ENCODE measurements around the gene NRXN3. TPM values are rescaled to one million over a fixed set of nuclear protein-coding genes. Genes with fewer than 3 reads are reported as not detected.

Gene NRXN3
- total RNA-seq, 1 experiment from 2014 or later = not detected

GRCh38 chr14:79118291-79118690 lies 948.1 kb downstream of the NRXN3 start:
- no peaks in the 10 kb centered on the region for H3K36me3 Mint-ChIP-seq (ENCODE audit: insufficient read depth, unreplicated experiment)
- no peak for DNase-seq
- CTCF ChIA-PET = no interaction called here
- no peak overlapping the region for H3K4me3 Mint-ChIP-seq (ENCODE audit: low read depth, unreplicated experiment)
- peaks cover 8% of the 10 kb centered on the region for H3K9me3 Mint-ChIP-seq (ENCODE audit: low read depth, unreplicated experiment)
- no peaks in the 10 kb centered on the region for H3K4me1 Mint-ChIP-seq (ENCODE audit: low read depth, unreplicated experiment)
- H3K27ac Mint-ChIP-seq (ENCODE audit: unreplicated experiment) = no peak overlapping the region
- intact Hi-C loops (cut with micrococcal nuclease; ENCODE audit: unreplicated experiment) = no loop called here
- TF ChIP-seq CTCF (IDR thresholded peaks at IDR 0.05; ENCODE audit: unreplicated experiment) = no peak
- BruUV-seq (replicated peaks) = no TSS peak
- H3K27me3 Mint-ChIP-seq (ENCODE audit: unreplicated experiment) = no peaks in the 10 kb centered on the region

GRCh38 chr14:79134361-79134760 lies 964.2 kb downstream of the NRXN3 start:
- Mint-ChIP-seq H3K36me3 (ENCODE audit: insufficient read depth, unreplicated experiment) (no peaks in the 10 kb centered on the region), H3K4me3 (ENCODE audit: low read depth, unreplicated experiment) (no peak overlapping the region), H3K27ac (ENCODE audit: unreplicated experiment) (no peak overlapping the region), H3K4me1 (ENCODE audit: low read depth, unreplicated experiment) (no peaks in the 10 kb centered on the region), H3K27me3 (ENCODE audit: unreplicated experiment) (no peaks in the 10 kb centered on the region), H3K9me3 (ENCODE audit: low read depth, unreplicated experiment) (peaks cover 2% of the 10 kb centered on the region)
- TF ChIP-seq CTCF (IDR thresholded peaks at IDR 0.05; ENCODE audit: unreplicated experiment) = no peak
- intact Hi-C loops (cut with micrococcal nuclease; ENCODE audit: unreplicated experiment) = no loop called here
- CTCF ChIA-PET = no interaction called here
- no TSS peak for BruUV-seq (replicated peaks)
- no peak for DNase-seq

GRCh38 chr14:79136071-79137044 lies 966.2 kb downstream of the NRXN3 start:
- no peaks in the 10 kb centered on the region for H3K4me1 Mint-ChIP-seq (ENCODE audit: low read depth, unreplicated experiment)
- DNase-seq = no peak
- H3K27ac Mint-ChIP-seq (ENCODE audit: unreplicated experiment) = no peak overlapping the region
- TF ChIP-seq CTCF (IDR thresholded peaks at IDR 0.05; ENCODE audit: unreplicated experiment) = no peak
- BruUV-seq (replicated peaks) = no TSS peak
- no peaks in the 10 kb centered on the region for H3K36me3 Mint-ChIP-seq (ENCODE audit: insufficient read depth, unreplicated experiment)
- CTCF ChIA-PET = no interaction called here
- no peaks in the 10 kb centered on the region for H3K27me3 Mint-ChIP-seq (ENCODE audit: unreplicated experiment)
- H3K4me3 Mint-ChIP-seq (ENCODE audit: low read depth, unreplicated experiment) = no peak overlapping the region
- intact Hi-C loops (cut with micrococcal nuclease; ENCODE audit: unreplicated experiment) = no loop called here
- no peaks in the 10 kb centered on the region for H3K9me3 Mint-ChIP-seq (ENCODE audit: low read depth, unreplicated experiment)

- Mint-ChIP-seq H3K9me3 (ENCODE audit: low read depth, unreplicated experiment) (no peaks in the 10 kb centered on the region), H3K27me3 (ENCODE audit: unreplicated experiment) (no peaks in the 10 kb centered on the region), H3K27ac (ENCODE audit: unreplicated experiment) (no peak overlapping the region), H3K4me3 (ENCODE audit: low read depth, unreplicated experiment) (no peak overlapping the region), H3K36me3 (ENCODE audit: insufficient read depth, unreplicated experiment) (no peaks in the 10 kb centered on the region), H3K4me1 (ENCODE audit: low read depth, unreplicated experiment) (no peaks in the 10 kb centered on the region)
- DNase-seq = no peak
- BruUV-seq (replicated peaks) = no TSS peak
- CTCF ChIA-PET = no interaction called here
- no peak for TF ChIP-seq CTCF (IDR thresholded peaks at IDR 0.05; ENCODE audit: unreplicated experiment)
- intact Hi-C loops (cut with micrococcal nuclease; ENCODE audit: unreplicated experiment) = no loop called here
Observed at GRCh38 chr14:79137045-79137430, 966.9 kb downstream of the NRXN3 start.
